BJ (cell line): ENCODE data around the gene C4orf50. TPM values are rescaled to one million over a fixed set of nuclear protein-coding genes. Genes with fewer than 3 reads are reported as not detected.

ENCODE experiments used
- CTCF ChIA-PET: fragments of 350-600 bp; formaldehyde crosslinking; extraction: SDS; loops from one replicate; lab custom pipeline; 2021; ENCODE audit warnings: antibody characterized with exemption, inconsistent platforms; lab: Yijun Ruan, JAX
- POLR2A ChIA-PET: fragments of 300-600 bp; sonication (Branson Sonifier 250); formaldehyde crosslinking; extraction: SDS; loops from one replicate; lab custom pipeline; 2021; ENCODE audit warnings: antibody characterized with exemption; lab: Charles Lee
- DNase-seq: peaks from one replicate; pipeline ENCODE4 v3.0.0-alpha.2; 2011; ENCODE audit warnings: low read depth
- H3K27me3 ChIP-seq: 2 replicates; pipeline ENCODE4 v1.6.0; 2011; ENCODE audit warnings: low read length; ENCODE audit not compliant: control insufficient read depth, insufficient read depth
- H3K36me3 ChIP-seq: 2 replicates; pipeline ENCODE4 v1.5.1; 2011; ENCODE audit warnings: low read length; ENCODE audit not compliant: control insufficient read depth, insufficient read depth
- H3K4me3 ChIP-seq: 2 replicates; pipeline ENCODE4 v1.5.1; 2011; ENCODE audit warnings: low read depth, mild to moderate bottlenecking, control low read depth, low read length
- polyA plus RNA-seq: library from polyadenylated mRNA; depleted of rRNA; stranded (reverse); fragments of >200 nt; gene quantifications from 2 replicates; pipeline ENCODE4 v1.2.3, GENCODE V29; 2011
- TF ChIP-seq, protein P1 (sequence below): IDR thresholded peaks from 2 replicates; pipeline ENCODE4 v1.5.1; 2011; ENCODE audit warnings: low read depth, mild to moderate bottlenecking, control low read depth, inconsistent platforms, low read length, moderate library complexity; ENCODE audit not compliant: insufficient read depth

Gene C4orf50
- polyA plus RNA-seq, 1 experiment: not detected

DNA sequence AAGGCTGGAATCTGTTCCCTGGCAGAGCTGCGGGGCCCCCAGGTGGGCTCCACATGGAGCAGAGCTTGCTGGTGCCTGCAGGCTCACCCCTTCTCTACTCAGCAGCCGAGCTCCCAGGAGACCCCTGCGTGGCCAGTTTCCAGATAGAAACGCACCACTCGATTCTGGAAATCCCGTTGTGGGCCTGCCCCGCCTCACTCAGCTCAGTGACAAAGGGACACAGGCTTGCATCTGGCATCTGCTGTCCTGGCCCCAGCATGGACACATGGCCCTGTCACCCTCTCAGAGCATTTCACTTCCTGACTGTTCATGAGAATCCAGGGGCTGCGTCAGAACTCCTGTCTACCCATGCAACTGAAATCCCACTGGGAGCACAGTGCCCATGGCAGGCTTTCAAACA, 20.5 kb upstream of the C4orf50 start:
- ChIA-PET CTCF (no interaction called here), POLR2A (no interaction called here)
- H3K27me3 ChIP-seq: no peaks in the 10 kb centered on the region
- DNase-seq: no peak
- H3K36me3 ChIP-seq: no peaks in the 10 kb centered on the region
- H3K4me3 ChIP-seq: no peak overlapping the region
- TF ChIP-seq, protein P1, sequence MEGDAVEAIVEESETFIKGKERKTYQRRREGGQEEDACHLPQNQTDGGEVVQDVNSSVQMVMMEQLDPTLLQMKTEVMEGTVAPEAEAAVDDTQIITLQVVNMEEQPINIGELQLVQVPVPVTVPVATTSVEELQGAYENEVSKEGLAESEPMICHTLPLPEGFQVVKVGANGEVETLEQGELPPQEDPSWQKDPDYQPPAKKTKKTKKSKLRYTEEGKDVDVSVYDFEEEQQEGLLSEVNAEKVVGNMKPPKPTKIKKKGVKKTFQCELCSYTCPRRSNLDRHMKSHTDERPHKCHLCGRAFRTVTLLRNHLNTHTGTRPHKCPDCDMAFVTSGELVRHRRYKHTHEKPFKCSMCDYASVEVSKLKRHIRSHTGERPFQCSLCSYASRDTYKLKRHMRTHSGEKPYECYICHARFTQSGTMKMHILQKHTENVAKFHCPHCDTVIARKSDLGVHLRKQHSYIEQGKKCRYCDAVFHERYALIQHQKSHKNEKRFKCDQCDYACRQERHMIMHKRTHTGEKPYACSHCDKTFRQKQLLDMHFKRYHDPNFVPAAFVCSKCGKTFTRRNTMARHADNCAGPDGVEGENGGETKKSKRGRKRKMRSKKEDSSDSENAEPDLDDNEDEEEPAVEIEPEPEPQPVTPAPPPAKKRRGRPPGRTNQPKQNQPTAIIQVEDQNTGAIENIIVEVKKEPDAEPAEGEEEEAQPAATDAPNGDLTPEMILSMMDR: no peak

DNA sequence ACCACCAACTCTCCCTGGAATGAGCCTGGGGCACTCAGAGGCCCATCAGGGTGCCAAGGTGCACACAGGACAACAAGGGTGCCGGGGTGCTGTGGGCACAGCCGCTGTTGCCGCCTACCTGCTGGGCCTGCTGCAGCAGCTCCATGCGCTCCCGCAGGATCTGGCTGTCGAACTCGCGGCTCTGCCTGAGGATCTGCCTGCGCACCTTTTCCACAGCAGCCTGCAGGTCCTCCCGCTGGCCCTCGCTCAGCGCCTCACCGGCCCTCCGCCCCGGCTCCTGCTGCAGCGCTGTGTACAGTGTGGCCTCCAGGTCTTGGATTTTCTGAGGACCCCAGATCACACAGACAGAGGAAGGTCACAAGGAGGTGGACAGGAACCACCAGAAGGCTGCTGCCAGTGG, 17.6 kb upstream of the C4orf50 start:
- Histone ChIP-seq H3K36me3 (no peaks in the 10 kb centered on the region), H3K4me3 (no peak overlapping the region), H3K27me3 (no peaks in the 10 kb centered on the region)
- ChIA-PET POLR2A (no interaction called here), CTCF (no interaction called here)
- TF ChIP-seq, protein P1: no peak
- DNase-seq: no peak

DNA sequence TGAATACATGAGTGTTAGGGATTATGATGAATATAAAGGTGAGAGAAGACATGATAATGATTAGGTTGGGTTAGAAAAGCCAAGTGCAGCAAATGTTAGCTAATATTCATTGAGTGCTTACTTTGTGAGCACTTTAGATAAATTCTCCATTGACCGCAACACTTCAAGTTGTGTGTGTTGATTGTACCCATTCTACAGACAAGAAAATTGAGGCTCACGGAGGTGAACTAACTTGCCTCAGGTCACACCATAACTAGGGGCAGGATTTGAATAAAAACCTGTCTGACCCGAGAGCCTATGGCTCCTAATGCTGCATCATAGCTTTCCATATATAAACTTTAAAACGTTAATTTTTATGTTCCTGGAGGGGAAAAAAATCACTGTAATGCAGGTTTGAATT, 15.2 kb upstream of the C4orf50 start:
- CTCF ChIA-PET: interaction anchor here (1.5 kb wide), 1 partner anchor 13 kb away, joined by 5 read pairs; no protein-coding TSS in a partner anchor
- no peaks in the 10 kb centered on the region for H3K36me3 ChIP-seq
- TF ChIP-seq, protein P1: no peak
- no peak overlapping the region for H3K4me3 ChIP-seq
- H3K27me3 ChIP-seq: no peaks in the 10 kb centered on the region; the same call in 1 of the 2 replicates
- POLR2A ChIA-PET: no interaction called here
- DNase-seq: no peak

DNA sequence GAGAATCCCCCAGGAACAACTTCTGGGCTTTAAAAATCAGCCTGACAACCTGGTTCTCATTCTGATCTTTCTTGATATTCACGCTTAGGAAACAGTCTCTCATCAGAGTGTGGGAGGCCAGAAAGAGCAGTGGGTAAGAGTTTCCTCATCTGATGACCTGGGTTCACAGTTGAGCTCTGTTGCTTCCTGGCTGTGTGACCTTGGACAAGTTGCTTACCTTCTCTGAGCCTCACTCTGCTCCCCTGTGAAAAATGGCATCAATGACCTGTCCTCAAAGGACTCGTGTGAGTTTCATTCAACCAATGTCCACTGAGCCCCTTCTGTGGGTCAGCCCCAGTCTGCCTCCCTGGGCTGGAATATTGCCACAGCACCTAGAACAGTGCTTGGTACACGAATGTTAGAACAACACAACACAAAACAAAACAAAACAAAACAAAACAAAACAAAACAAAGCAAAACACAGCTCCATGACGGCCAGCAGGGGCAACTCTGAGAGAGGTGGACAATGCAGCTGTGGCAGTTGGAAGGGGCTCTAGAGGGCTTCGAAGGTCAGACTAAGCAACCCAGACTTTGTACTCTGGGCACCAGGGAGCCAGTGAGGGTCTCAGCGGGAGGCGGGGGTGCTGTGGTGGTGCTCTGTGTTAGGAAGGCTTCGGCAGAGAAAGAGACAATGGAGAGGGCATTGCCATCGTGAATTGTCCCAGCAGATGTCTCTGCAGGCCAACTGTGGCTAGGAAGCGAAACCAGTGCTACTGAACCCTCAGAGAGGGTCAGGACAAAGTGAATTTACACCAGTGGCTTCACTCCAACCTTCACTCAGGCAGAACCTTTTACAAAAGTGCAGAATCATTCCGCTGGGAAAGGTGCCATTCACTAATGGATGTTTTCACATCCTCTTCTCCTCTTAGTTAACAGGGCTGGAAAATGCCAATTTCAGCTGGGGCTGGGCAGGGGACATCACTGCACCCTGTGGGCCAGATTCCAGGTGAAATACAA, 14.3 kb upstream of the C4orf50 start:
- POLR2A ChIA-PET: no interaction called here
- H3K4me3 ChIP-seq: no peak overlapping the region
- TF ChIP-seq, protein P1: no peak
- CTCF ChIA-PET: interaction anchor here (1.0 kb wide), 1 partner anchor 13 kb away, joined by 4 read pairs; no protein-coding TSS in a partner anchor
- no peak for DNase-seq
- no peaks in the 10 kb centered on the region; the same call in 1 of the 2 replicates for H3K27me3 ChIP-seq
- H3K36me3 ChIP-seq: no peaks in the 10 kb centered on the region

DNA sequence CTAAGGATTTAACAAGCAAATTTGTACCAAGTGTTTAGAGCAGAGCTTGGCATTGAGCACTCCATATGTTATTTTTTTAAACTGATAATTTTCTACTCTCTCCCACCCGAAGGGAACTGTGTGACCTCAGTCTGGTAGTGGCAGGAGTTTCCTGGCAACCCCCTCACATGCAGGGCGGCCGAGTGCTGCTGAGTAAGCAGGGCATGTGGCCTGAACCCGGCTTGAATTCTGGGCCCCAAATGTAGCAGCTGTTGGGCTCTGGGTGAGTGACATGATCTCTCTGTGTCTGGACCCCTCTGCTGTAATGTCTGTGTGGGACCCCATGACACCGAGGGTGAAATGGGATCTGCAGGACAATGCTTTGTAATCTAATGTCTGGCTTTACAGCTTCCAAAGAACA, 13.6 kb upstream of the C4orf50 start:
- no peaks in the 10 kb centered on the region; the same call in 1 of the 2 replicates for H3K27me3 ChIP-seq
- TF ChIP-seq, protein P1: no peak
- no peak for DNase-seq
- ChIA-PET CTCF (interaction anchor here (1.0 kb wide), 1 partner anchor 12 kb away, joined by 4 read pairs; no protein-coding TSS in a partner anchor), POLR2A (no interaction called here)
- H3K36me3 ChIP-seq: no peaks in the 10 kb centered on the region
- no peak overlapping the region for H3K4me3 ChIP-seq
